Smooth muscle cell (in vitro differentiated cells): ENCODE results near the gene GRIN1. TPM values are rescaled to one million over a fixed set of nuclear protein-coding genes. Genes with fewer than 3 reads are reported as not detected.

ENCODE experiments used
- DNase-seq: peaks from one replicate; lab custom pipeline; 2025; ENCODE audit not compliant: unreplicated experiment; lab: John Stamatoyannopoulos, UW
- H2AFZ ChIP-seq: fragments of 200-600 bp; sonication (generic); 2 replicates; pipeline ENCODE4 v1.6.0; 2016; ENCODE audit warnings: antibody characterized with exemption, low read depth, mild to moderate bottlenecking
- H3F3A ChIP-seq: fragments of 200-600 bp; sonication (generic); 2 replicates; pipeline ENCODE4 v1.6.0; 2017; ENCODE audit warnings: antibody characterized with exemption, low read depth
- H3K27ac ChIP-seq: fragments of 200-600 bp; sonication (generic); 2 replicates; pipeline ENCODE4 v1.5.1; 2016; ENCODE audit warnings: low read depth, mild to moderate bottlenecking
- H3K27me3 ChIP-seq: fragments of 200-600 bp; sonication (generic); 2 replicates; pipeline ENCODE4 v1.6.1; 2016; ENCODE audit warnings: low read depth, mild to moderate bottlenecking
- H3K36me3 ChIP-seq: fragments of 200-600 bp; sonication (generic); 2 replicates; pipeline ENCODE4 v1.5.1; 2016; ENCODE audit warnings: low read depth
- H3K4me1 ChIP-seq: fragments of 200-600 bp; sonication (generic); 2 replicates; pipeline ENCODE4 v1.5.1; 2016; ENCODE audit warnings: low read depth
- H3K4me2 ChIP-seq: fragments of 200-600 bp; sonication (generic); 2 replicates; pipeline ENCODE4 v1.6.0; 2016; ENCODE audit warnings: mild to moderate bottlenecking
- H3K4me3 ChIP-seq: fragments of 200-600 bp; sonication (generic); 2 replicates; pipeline ENCODE4 v1.5.1; 2016; ENCODE audit warnings: mild to moderate bottlenecking
- H3K79me2 ChIP-seq: fragments of 200-600 bp; sonication (generic); 2 replicates; pipeline ENCODE4 v1.6.0; 2016; ENCODE audit warnings: low read depth, mild to moderate bottlenecking
- H3K9ac ChIP-seq: fragments of 200-600 bp; sonication (generic); 2 replicates; pipeline ENCODE4 v1.6.0; 2016; ENCODE audit warnings: low read depth
- H3K9me3 ChIP-seq: fragments of 200-600 bp; sonication (generic); replicated peaks from 2 replicates; pipeline ENCODE4 v1.5.1; 2016; ENCODE audit warnings: low read depth
- H4K20me1 ChIP-seq: fragments of 200-600 bp; sonication (generic); 2 replicates; pipeline ENCODE4 v1.6.0; 2016; ENCODE audit warnings: low read depth
- CTCF ChIP-seq: fragments of 200-600 bp; sonication (generic); IDR thresholded peaks from 2 replicates; pipeline ENCODE4 v1.5.1; 2017; ENCODE audit warnings: borderline replicate concordance, mild to moderate bottlenecking, antibody characterized with exemption; ENCODE audit not compliant: insufficient read depth, poor library complexity, severe bottlenecking
- WGBS: methylation state at CpG from one replicate; pipeline ENCODE4 v1.1.7; 2016; ENCODE audit warnings: low lambda C conversion rate; 5-methylcytosine and 5-hydroxymethylcytosine counted together
- polyA plus RNA-seq: library from polyadenylated mRNA; unstranded; fragments of >200 nt; fragmentation: Nextera tagmentation; extraction: Ambion mirVana; gene quantifications from 2 replicates; pipeline ENCODE4 v1.2.1, GENCODE V29; 2016
- total RNA-seq: library from RNA; depleted of rRNA; stranded (reverse); fragments of >200 nt; gene quantifications from 2 replicates; pipeline ENCODE4 v1.2.3, GENCODE V29; 2014

GRIN1 gene
- total and polyA plus RNA-seq, 2 experiments from 2014 or later, result not detected

- no peaks in the 10 kb centered on the region for H3K9me3 ChIP-seq
- no peaks in the 10 kb centered on the region for H3K36me3 ChIP-seq
- H3K9ac ChIP-seq, result no peak overlapping the region
- no peaks in the 10 kb centered on the region for H3K4me1 ChIP-seq
- H3K27ac ChIP-seq, result no peak overlapping the region
- H4K20me1 ChIP-seq, result no peaks in the 10 kb centered on the region
- H3K4me2 ChIP-seq, result no peak overlapping the region
- no peaks in the 10 kb centered on the region for H3K79me2 ChIP-seq
- no peak overlapping the region for H3K4me3 ChIP-seq
- peaks cover 69% of the 10 kb centered on the region for H3K27me3 ChIP-seq
- no peak overlapping the region for H2AFZ ChIP-seq
- WGBS, result 67% methylated on average over 13 of the region's 14 CpGs
- DNase-seq, result no peak
- no peak for TF ChIP-seq CTCF
- H3F3A ChIP-seq, result no peaks in the 10 kb centered on the region
These were observed 31.7 kb downstream of the GRIN1 start for GRCh38 chr9:137170486-137171148.

DNA sequence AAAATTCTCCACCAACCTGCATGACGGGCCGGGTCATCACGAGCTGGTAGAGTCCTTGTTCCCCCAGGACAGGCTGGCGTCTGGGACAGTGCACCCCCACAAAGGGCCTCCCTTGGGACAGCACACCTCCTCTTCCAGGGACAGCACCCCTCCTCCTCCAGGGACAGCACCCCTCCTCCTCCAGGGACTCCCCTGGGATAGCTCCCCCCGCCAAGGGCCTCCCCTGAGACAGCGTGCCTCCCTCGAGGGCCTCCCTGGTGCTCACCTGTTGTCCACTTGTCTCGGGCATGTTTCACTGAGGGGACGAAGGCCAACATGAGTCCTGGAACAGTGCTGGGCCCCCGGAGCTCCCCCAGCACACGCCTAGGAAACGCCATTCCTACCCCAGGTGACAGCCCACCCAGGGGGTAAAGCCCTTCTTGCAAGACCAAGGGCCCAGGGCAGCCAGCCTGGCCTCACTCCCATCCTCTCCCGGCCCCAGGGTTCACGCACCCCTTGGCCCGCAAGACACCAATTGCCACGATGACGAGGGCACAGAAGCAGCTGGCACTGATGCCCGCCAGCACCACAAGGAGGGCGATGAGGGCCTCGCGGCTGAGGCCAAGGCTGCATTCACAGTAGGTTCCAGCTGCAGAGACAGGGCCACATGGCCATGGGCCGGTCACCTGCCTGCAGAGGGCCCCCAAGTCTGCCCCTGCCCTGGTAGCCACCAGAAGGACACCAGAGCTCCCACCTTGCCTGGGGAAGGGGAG lies 32.4 kb downstream of the GRIN1 start:
- Histone ChIP-seq H3K79me2 (no peaks in the 10 kb centered on the region), H3K27me3 (peaks cover 62% of the 10 kb centered on the region), H3K4me3 (no peak overlapping the region), H3K9me3 (no peaks in the 10 kb centered on the region), H3K9ac (no peak overlapping the region), H4K20me1 (no peaks in the 10 kb centered on the region), H3K36me3 (no peaks in the 10 kb centered on the region), H3K4me2 (no peak overlapping the region), H3K27ac (no peak overlapping the region), H3K4me1 (no peaks in the 10 kb centered on the region), H2AFZ (no peak overlapping the region), H3F3A (no peaks in the 10 kb centered on the region)
- 88% methylated on average over 21 of the region's 22 CpGs for WGBS
- no peak for TF ChIP-seq CTCF
- no peak for DNase-seq

GRCh38 chr9:137172901-137173795 lies 34.2 kb downstream of the GRIN1 start:
- peaks cover 43% of the 10 kb centered on the region for H3K27me3 ChIP-seq
- no peak overlapping the region for H3K9ac ChIP-seq
- H3K36me3 ChIP-seq, result no peaks in the 10 kb centered on the region
- H3K4me1 ChIP-seq, result no peaks in the 10 kb centered on the region
- DNase-seq, result no peak
- no peaks in the 10 kb centered on the region for H4K20me1 ChIP-seq
- no peak for TF ChIP-seq CTCF
- no peaks in the 10 kb centered on the region for H3K79me2 ChIP-seq
- no peaks in the 10 kb centered on the region for H3F3A ChIP-seq
- H3K4me3 ChIP-seq, result no peak overlapping the region
- no peak overlapping the region for H3K4me2 ChIP-seq
- H3K27ac ChIP-seq, result no peak overlapping the region
- H2AFZ ChIP-seq, result no peak overlapping the region
- 84% methylated on average over 20 of the region's 21 CpGs for WGBS
- H3K9me3 ChIP-seq, result no peaks in the 10 kb centered on the region
